Activated naive CD4-positive, alpha-beta T cell treated with anti-CD3 and anti-CD28 coated beads for 36 hours (primary cell): ENCODE data around the gene FNDC8. TPM values are rescaled to one million over a fixed set of nuclear protein-coding genes. Genes with fewer than 3 reads are reported as not detected.
"Not testable (repeated sequence)": the region's sequence is repeated elsewhere in the genome, so short reads cannot be mapped to it uniquely, and the experiment has no call there.

ENCODE experiments used
- CTCF ChIA-PET: fragments of 350-600 bp; sonication (Branson Sonifier 250); formaldehyde crosslinking; loops from one replicate; lab custom pipeline; 2021; ENCODE audit warnings: antibody characterized with exemption; lab: Charles Lee
- DNase-seq: peaks from one replicate; pipeline ENCODE4 v3.0.0-alpha.2; 2020
- H3K27ac Mint-ChIP-seq: one replicate; pipeline ENCODE4 v1.8.0; 2021; ENCODE audit warnings: mild to moderate bottlenecking, mixed read lengths
- H3K27me3 Mint-ChIP-seq: one replicate; pipeline ENCODE4 v1.8.0; 2021; ENCODE audit warnings: low read depth, mixed read lengths
- H3K36me3 Mint-ChIP-seq: one replicate; pipeline ENCODE4 v1.8.0; 2021; ENCODE audit warnings: low read depth, mixed read lengths
- H3K4me1 Mint-ChIP-seq: one replicate; pipeline ENCODE4 v1.8.0; 2021; ENCODE audit warnings: low read depth, mixed read lengths
- H3K4me3 Mint-ChIP-seq: one replicate; pipeline ENCODE4 v1.8.0; 2021; ENCODE audit warnings: mild to moderate bottlenecking, moderate library complexity, mixed read lengths
- H3K9me3 Mint-ChIP-seq: one replicate; pipeline ENCODE4 v1.8.0; 2021; ENCODE audit warnings: mixed read lengths
- intact Hi-C: fragments of 100-400 bp; cut with micrococcal nuclease; formaldehyde crosslinking; loops from one replicate; pipeline ENCODE4 v1.15.1; 2023
- total RNA-seq, 2 experiments: library from RNA; stranded (reverse); gene quantifications; one replicate each; pipeline ENCODE4 v1.2.3, GENCODE V29; 2021

The FNDC8 gene
- total RNA-seq, 2 experiments from 2014 or later = not detected

- Mint-ChIP-seq H3K27me3 (no peaks in the 10 kb centered on the region), H3K27ac (no peak overlapping the region), H3K4me3 (no peak overlapping the region), H3K36me3 (no peaks in the 10 kb centered on the region), H3K4me1 (peaks cover 30% of the 10 kb centered on the region), H3K9me3 (no peaks in the 10 kb centered on the region)
- CTCF ChIA-PET = interaction anchor here (0.8 kb wide), 1 partner anchor 63 kb away, joined by 3 read pairs; no protein-coding TSS in a partner anchor
- intact Hi-C loops = no loop called here
- DNase-seq = no peak
Observed at GRCh38 chr17:35166526-35166925, 45.1 kb downstream of the FNDC8 start.

GRCh38 chr17:35167046-35167445 lies 45.6 kb downstream of the FNDC8 start:
- Mint-ChIP-seq H3K4me3 (no peak overlapping the region), H3K9me3 (no peaks in the 10 kb centered on the region), H3K4me1 (peaks cover 29% of the 10 kb centered on the region), H3K27me3 (no peaks in the 10 kb centered on the region), H3K36me3 (no peaks in the 10 kb centered on the region), H3K27ac (no peak overlapping the region)
- CTCF ChIA-PET = interaction anchor here (0.8 to 0.9 kb wide), 2 partner anchors 17 to 56 kb away, joined by 3 to 4 read pairs; no protein-coding TSS in a partner anchor
- DNase-seq = no peak
- intact Hi-C loops = no loop called here

- CTCF ChIA-PET = interaction anchor here (0.8 to 0.9 kb wide), 3 partner anchors 16 to 60 kb away, joined by 3 to 4 read pairs (median 3); no protein-coding TSS in a partner anchor
- Mint-ChIP-seq H3K9me3 (no peaks in the 10 kb centered on the region), H3K27me3 (no peaks in the 10 kb centered on the region), H3K4me1 (peaks cover 31% of the 10 kb centered on the region), H3K4me3 (no peak overlapping the region), H3K36me3 (no peaks in the 10 kb centered on the region), H3K27ac (no peak overlapping the region)
- DNase-seq = no peak
- intact Hi-C loops = no loop called here
Observed at GRCh38 chr17:35167666-35168065, 46.3 kb downstream of the FNDC8 start.

- no peaks in the 10 kb centered on the region for H3K27me3 Mint-ChIP-seq
- intact Hi-C loops = loop anchor here (10.0 kb wide), 1 partner anchor 635 kb away; the partner anchor contains the start of gene TAF15
- peaks cover 30% of the 10 kb centered on the region for H3K4me1 Mint-ChIP-seq
- CTCF ChIA-PET = interaction anchor here (1.4 kb wide), 1 partner anchor 143 kb away, joined by 4 read pairs; no protein-coding TSS in a partner anchor
- DNase-seq = no peak
- no peak overlapping the region for H3K27ac Mint-ChIP-seq
- H3K9me3 Mint-ChIP-seq = no peaks in the 10 kb centered on the region
- no peak overlapping the region for H3K4me3 Mint-ChIP-seq
- H3K36me3 Mint-ChIP-seq = no peaks in the 10 kb centered on the region
Observed at GRCh38 chr17:35169835-35170363, 48.5 kb downstream of the FNDC8 start.

GRCh38 chr17:35170968-35171771 lies 49.8 kb downstream of the FNDC8 start:
- H3K9me3 Mint-ChIP-seq = no peaks in the 10 kb centered on the region
- CTCF ChIA-PET = interaction anchor here (0.5 to 1.4 kb wide), 5 partner anchors 61 to 368 kb away, joined by 3 to 5 read pairs (median 4); no protein-coding TSS in a partner anchor
- intact Hi-C loops = loop anchor here (1.0 to 10.0 kb wide), 4 partner anchors 362 to 634 kb away; partner anchors contain the start of gene TAF15

GRCh38 chr17:35171834-35172233 lies 50.4 kb downstream of the FNDC8 start:
- no peak overlapping the region for H3K4me3 Mint-ChIP-seq
- H3K27me3 Mint-ChIP-seq = no peaks in the 10 kb centered on the region
- intact Hi-C loops = loop anchor here (1.0 to 10.0 kb wide), 6 partner anchors 67 to 633 kb away; partner anchors contain the start of gene TAF15
- H3K27ac Mint-ChIP-seq = peak overlapping the region; percentile 61
- no peaks in the 10 kb centered on the region for H3K9me3 Mint-ChIP-seq
- no peaks in the 10 kb centered on the region for H3K36me3 Mint-ChIP-seq
- no peak for DNase-seq
- CTCF ChIA-PET = interaction anchor here (0.7 kb wide), 1 partner anchor 579 kb away, joined by 3 read pairs; no protein-coding TSS in a partner anchor
- peaks cover 37% of the 10 kb centered on the region for H3K4me1 Mint-ChIP-seq

More at GRCh38 chr17:35170968-35171771, 49.8 kb downstream of the FNDC8 start:
- no peaks in the 10 kb centered on the region for H3K27me3 Mint-ChIP-seq
- peaks cover 33% of the 10 kb centered on the region for H3K4me1 Mint-ChIP-seq
- H3K36me3 Mint-ChIP-seq = no peaks in the 10 kb centered on the region
- H3K4me3 Mint-ChIP-seq = no peak overlapping the region
- peak overlapping the region; percentile 61 for H3K27ac Mint-ChIP-seq
- no peak for DNase-seq

GRCh38 chr17:35172321-35172720 lies 50.9 kb downstream of the FNDC8 start:
- H3K36me3 Mint-ChIP-seq, H3K4me3 Mint-ChIP-seq, H3K27me3 Mint-ChIP-seq, DNase-seq, H3K9me3 Mint-ChIP-seq: not testable (repeated sequence)
- H3K4me1 Mint-ChIP-seq = peaks cover 41% of the 10 kb centered on the region
- CTCF ChIA-PET = interaction anchor here (0.7 kb wide), 1 partner anchor 578 kb away, joined by 3 read pairs; no protein-coding TSS in a partner anchor
- intact Hi-C loops = loop anchor here (1.0 to 10.0 kb wide), 3 partner anchors 67 to 632 kb away; partner anchors contain the start of gene TAF15
- H3K27ac Mint-ChIP-seq = peak overlapping the region; percentile 7

GRCh38 chr17:35174835-35175334 lies 53.5 kb downstream of the FNDC8 start:
- no peak overlapping the region for H3K4me3 Mint-ChIP-seq
- peaks cover 56% of the 10 kb centered on the region for H3K4me1 Mint-ChIP-seq
- no peak overlapping the region for H3K27ac Mint-ChIP-seq
- no peaks in the 10 kb centered on the region for H3K36me3 Mint-ChIP-seq
- DNase-seq = no peak
- intact Hi-C loops = loop anchor here (5.0 to 10.0 kb wide), 2 partner anchors 37 to 630 kb away; partner anchors contain the start of gene TAF15
- CTCF ChIA-PET = no interaction called here
- H3K27me3 Mint-ChIP-seq = no peaks in the 10 kb centered on the region
- H3K9me3 Mint-ChIP-seq = no peaks in the 10 kb centered on the region

GRCh38 chr17:35175638-35176415 lies 54.4 kb downstream of the FNDC8 start:
- no peak for DNase-seq
- no peak overlapping the region for H3K27ac Mint-ChIP-seq
- H3K9me3 Mint-ChIP-seq = no peaks in the 10 kb centered on the region
- peaks cover 56% of the 10 kb centered on the region for H3K4me1 Mint-ChIP-seq
- intact Hi-C loops = loop anchor here (5.0 to 10.0 kb wide), 2 partner anchors 36 to 629 kb away; partner anchors contain the start of gene TAF15
- no peaks in the 10 kb centered on the region for H3K36me3 Mint-ChIP-seq
- no peaks in the 10 kb centered on the region for H3K27me3 Mint-ChIP-seq
- no peak overlapping the region for H3K4me3 Mint-ChIP-seq
- CTCF ChIA-PET = interaction anchor here (0.6 kb wide), 2 partner anchors 32 to 64 kb away, joined by 3 to 4 read pairs; no protein-coding TSS in a partner anchor

- intact Hi-C loops = loop anchor here (5.0 to 10.0 kb wide), 2 partner anchors 35 to 628 kb away; partner anchors contain the start of gene TAF15
- Mint-ChIP-seq H3K9me3 (no peaks in the 10 kb centered on the region), H3K4me1 (peaks cover 52% of the 10 kb centered on the region), H3K27ac (no peak overlapping the region), H3K36me3 (no peaks in the 10 kb centered on the region), H3K27me3 (no peaks in the 10 kb centered on the region), H3K4me3 (no peak overlapping the region)
- DNase-seq = no peak
- CTCF ChIA-PET = no interaction called here
Observed at GRCh38 chr17:35176897-35177296, 55.5 kb downstream of the FNDC8 start.

GRCh38 chr17:35179379-35179778 lies 58.0 kb downstream of the FNDC8 start:
- H3K4me3 Mint-ChIP-seq, CTCF ChIA-PET: not testable (repeated sequence)
- intact Hi-C loops = loop anchor here (5.0 to 10.0 kb wide), 2 partner anchors 33 to 625 kb away; partner anchors contain the start of gene TAF15

More at GRCh38 chr17:35179379-35179778, 58.0 kb downstream of the FNDC8 start:
- H3K9me3 Mint-ChIP-seq, H3K27ac Mint-ChIP-seq, H3K27me3 Mint-ChIP-seq, DNase-seq, H3K36me3 Mint-ChIP-seq: not testable (repeated sequence)
- peaks cover 52% of the 10 kb centered on the region for H3K4me1 Mint-ChIP-seq
